DLD1 (cell line): ENCODE results near the gene ADAMTS15.

Experiments used
- in situ Hi-C: cut with HindIII; loops from 2 replicates; pipeline ENCODE4 v1.10.0; 2017; ENCODE audit warnings: low sequenced_read_pairs

The ADAMTS15 gene

DNA sequence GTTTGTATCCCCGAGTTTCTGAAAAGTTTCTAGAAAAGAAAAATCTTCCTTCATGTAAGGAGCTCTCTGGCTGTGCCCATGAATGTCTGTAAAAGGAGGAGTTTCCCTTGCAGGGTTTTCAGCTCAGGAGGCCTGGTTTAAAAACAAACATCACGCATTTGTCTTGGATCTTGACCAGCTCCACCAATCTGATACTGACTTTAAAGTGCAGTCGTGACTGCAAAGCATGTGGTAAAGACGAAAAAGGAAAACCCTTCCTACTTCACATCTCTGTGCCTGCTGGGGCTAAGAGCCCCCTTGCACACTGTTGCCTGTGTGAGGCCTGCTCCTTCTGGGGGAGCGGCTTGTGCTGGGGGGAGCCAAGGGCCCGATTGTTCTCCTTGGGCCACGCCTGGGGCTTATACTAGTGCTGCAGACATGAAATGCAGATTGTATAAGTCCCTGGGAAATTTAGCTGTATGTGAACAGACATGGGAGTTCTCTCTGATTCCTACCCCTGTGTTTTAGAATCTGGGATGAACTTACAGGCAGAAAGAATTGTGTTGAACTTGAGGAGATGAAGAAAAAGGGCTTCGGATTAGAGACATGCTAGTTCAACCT, 62.1 kb downstream of the ADAMTS15 start:
- in situ Hi-C loops = no loop called here

DNA sequence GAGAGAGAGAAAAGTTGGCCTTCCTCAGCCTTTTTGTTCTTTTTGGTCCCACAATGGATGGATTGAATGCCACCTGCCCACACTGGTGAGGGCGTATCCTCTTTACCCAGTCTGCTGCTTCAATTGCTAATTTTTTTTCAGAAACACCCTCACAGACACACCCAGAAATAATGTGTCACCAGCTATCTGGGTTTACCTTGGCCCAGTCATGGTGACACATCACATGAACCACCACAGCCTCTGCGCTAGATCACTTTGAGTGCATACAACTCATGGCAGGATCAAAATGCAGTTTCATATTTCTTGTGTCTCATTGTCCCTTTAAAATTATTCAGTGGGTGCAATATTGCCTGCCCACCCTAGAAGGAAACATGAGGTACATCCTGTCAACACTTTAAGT, 63.3 kb downstream of the ADAMTS15 start:
- in situ Hi-C loops = no loop called here

DNA sequence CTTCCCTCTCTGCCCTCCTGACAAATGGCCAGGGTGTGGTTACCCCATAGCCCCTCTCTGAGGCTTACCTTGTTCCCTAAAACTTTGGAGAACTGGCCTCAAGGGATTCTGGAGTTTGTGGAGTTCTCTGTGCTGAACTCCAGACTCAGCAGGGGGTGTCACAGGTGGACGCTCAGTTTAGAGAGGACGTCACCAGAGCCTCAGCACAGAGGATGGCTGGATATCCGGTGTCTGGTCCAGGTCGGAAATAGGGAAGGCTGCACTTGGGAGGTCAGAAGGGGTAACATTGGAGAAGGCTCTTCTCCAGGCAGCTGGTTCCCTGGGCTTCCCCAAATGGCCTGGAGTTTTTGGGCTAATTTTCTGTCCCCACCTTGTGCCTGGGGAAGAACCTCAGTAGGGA, 64.2 kb downstream of the ADAMTS15 start:
- in situ Hi-C loops = no loop called here

GRCh38 chr11:130513132-130513531, 64.7 kb downstream of the ADAMTS15 start:
- in situ Hi-C loops = no loop called here

GRCh38 chr11:130514316-130514715, 65.9 kb downstream of the ADAMTS15 start:
- in situ Hi-C loops = no loop called here

- in situ Hi-C loops = no loop called here
These were observed 66.4 kb downstream of the ADAMTS15 start for GRCh38 chr11:130514851-130515250.

DNA sequence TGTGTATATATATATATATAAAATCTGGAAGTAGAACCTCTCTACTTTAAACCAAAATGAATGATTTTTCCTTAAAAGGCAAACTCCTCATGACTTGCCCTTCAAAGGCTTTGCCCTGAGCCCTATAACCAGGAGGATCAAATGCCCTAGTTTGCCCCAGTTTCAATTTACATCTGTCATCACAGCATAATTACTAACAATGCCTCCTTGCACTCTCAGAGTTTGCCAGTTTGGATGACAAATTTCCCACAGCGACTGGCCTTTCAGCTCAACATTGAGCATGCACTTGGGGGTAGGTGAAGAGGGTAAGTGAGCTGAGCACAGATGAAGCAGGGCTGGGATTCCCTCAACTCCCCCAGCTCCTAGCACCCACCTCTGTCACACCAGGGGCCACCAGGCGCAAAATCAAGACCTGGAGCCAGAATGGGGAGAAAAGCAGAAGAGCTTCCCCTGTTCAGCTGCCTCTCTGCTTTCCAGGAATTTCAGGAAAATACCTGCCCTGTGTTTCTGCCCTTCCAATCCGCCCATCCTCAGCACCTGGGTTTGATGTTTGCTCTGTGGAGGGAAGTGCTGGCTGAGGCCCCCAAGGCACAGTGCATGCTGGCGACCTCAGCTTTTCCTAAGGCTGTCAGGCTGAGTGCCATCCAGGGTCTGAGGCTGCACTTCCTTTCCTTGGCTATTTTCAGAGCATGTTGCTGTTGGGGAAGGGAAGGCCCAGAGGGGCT, 67.5 kb downstream of the ADAMTS15 start:
- in situ Hi-C loops = no loop called here

- in situ Hi-C loops = no loop called here
These were observed 68.4 kb downstream of the ADAMTS15 start for GRCh38 chr11:130516554-130517505.

- in situ Hi-C loops = no loop called here
These were observed 69.8 kb downstream of the ADAMTS15 start for GRCh38 chr11:130518164-130518680.

- in situ Hi-C loops = no loop called here
These were observed 70.9 kb downstream of the ADAMTS15 start for GRCh38 chr11:130519128-130519932.

DNA sequence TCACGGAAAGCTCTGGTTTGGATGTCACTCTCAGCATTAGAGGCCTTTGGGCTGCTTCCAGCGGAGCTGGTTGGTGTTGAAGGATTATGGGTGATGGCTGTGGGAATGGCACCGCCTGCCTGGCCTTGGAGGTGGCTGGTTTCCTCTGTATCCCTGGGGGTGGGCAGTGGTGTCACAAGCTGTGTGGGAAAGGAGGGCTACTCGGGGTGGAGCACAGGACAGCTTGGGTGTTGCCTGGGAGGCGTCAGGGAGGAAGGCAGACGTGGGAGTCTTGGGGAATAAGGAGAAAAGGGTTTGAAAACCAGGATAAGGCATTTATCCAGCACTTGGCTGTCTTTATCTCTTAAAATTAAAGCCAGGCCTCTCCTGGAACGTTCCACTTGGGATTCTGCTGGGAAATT, 71.8 kb downstream of the ADAMTS15 start:
- in situ Hi-C loops = no loop called here

DNA sequence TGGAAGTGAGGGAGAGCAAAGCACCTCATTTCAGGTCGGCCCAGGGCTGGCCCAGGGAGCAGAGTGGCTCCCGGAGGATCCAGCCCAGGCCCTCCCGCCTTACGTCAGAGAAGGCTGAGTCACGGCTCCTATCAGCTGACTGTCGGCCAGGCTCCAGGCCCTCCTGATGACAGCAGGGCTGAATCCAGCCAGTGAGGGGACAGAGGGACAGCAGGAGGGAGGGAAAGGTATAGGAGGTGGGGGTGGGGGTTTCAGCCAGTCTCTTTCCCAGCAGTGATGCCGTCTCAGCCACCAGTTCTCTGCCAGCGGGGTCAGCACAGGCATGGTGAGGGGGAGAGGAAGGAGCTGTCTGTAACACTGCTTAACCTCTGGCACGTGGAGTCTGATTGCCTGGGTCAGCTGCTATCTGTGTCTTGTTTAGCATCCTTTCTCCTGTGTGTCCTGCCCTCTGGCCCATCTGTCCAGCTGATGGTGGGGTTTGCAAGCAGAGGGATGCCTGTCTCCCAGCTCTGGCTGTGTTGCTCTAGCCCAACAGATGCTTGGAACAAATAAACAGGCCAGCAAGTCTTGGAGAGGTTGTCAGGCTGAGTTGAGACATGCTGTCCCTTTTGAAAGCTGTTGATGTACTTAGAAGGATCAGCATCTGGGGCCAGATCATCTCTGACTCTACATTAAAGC, 74.0 kb downstream of the ADAMTS15 start:
- in situ Hi-C loops = no loop called here

DNA sequence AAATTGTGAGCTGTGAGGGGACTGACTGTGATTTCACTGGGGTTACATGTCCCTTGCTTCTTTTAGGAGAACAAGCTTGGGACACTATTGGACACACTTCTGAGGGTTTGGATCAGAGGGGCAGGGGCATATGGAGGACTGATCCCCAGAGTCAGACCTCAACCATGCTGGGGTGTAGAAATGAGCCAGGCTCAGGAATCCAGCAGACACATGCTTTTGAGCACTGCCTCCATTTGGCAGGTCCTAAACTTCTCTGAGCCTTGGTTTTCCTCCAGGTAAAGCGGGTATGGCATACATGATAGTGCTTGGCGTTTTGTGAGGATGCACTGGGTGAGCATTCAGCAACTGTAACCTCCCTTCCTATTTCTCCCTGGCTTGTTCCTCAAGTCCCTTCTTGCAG, 74.7 kb downstream of the ADAMTS15 start:
- in situ Hi-C loops = no loop called here

- in situ Hi-C loops = no loop called here
These were observed 75.2 kb downstream of the ADAMTS15 start for GRCh38 chr11:130523609-130524008.

GRCh38 chr11:130524132-130524790, 75.8 kb downstream of the ADAMTS15 start:
- in situ Hi-C loops = no loop called here

- in situ Hi-C loops = no loop called here
These were observed 76.9 kb downstream of the ADAMTS15 start for GRCh38 chr11:130525307-130525706.
